OCI-LY1 (cell line): ENCODE measurements around the gene ESR1.
"Not testable (repeated sequence)": the region's sequence is repeated elsewhere in the genome, so short reads cannot be mapped to it uniquely, and the experiment has no call there.

ENCODE experiments used
- CTCF ChIP-seq: fragments of 200-600 bp; sonication (generic), shearing (Covaris generic); IDR thresholded peaks from 2 replicates; pipeline ENCODE4 v1.5.1; 2017; ENCODE audit warnings: mild to moderate bottlenecking, antibody characterized with exemption, low read length, moderate library complexity, mixed read lengths
- EZH2 ChIP-seq: fragments of 200-600 bp; sonication (generic), shearing (Covaris generic); IDR thresholded peaks from 2 replicates; pipeline ENCODE4 v1.8.0; 2017; ENCODE audit warnings: borderline replicate concordance, mixed run types, mild to moderate bottlenecking, antibody characterized with exemption, low read length, moderate library complexity, mixed read lengths

DNA sequence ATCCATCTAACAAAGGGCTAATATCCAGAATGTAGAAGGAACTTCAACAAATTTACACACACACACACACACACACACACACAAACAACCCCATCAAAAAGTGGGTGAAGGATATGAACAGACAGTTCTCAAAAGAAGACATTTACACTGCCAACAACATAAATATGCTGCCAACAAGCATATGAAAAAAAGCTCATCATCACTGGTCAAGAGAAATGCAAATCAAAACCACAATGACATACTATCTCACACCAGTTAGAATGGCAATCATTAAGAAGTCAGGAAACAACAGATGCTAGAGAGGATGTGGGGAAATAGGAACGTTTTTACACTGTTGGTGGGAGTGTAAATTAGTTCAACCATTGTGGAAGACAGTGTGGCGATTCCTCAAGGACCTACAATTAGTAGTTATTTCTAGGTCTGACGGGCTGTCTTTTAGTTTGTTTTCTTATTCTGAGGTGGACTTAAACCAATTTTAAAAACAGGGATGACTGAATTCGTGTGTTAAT, 59.9 kb downstream of the ESR1 start:
- not testable (repeated sequence) for TF ChIP-seq CTCF, EZH2
